ENCODE data around the gene OR52D1.

OR52D1 gene

GRCh38 chr11:5514841-5515240, 26.4 kb downstream of the OR52D1 start:
- no peak for DNase-seq (ENCODE audit: low read depth)

- DNase-seq (ENCODE audit: low read depth), result no peak
Measured at GRCh38 chr11:5516599-5516998, 28.1 kb downstream of the OR52D1 start, which contains the start of gene UBQLNL. Gene UBQLNL, minus strand, starts transcription at chr11:5516699. Its CDS starts 258 bp downstream, at chr11:5516441.

GRCh38 chr11:5521540-5521939, 33.1 kb downstream of the OR52D1 start:
- DNase-seq (ENCODE audit: low read depth), result no peak

DNA sequence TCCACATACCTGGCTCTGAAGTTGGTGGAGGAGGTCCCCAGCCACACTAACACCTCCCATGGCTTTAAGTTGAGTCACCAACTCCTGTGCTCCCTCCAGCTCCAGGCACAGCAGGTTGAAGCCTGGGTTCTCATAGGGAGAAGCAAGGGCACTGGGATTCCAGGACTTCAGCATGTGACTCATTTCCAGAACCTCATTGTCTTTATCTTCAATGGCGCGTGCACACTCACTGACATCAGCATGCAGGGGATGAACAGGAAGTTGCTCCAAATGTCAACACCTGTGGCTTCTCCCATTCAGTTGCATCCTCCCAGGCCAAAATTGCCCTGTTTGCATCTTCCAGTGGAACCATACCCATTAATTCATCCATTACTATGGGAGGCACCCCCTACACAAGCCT, 33.8 kb downstream of the OR52D1 start:
- DNase-seq (ENCODE audit: low read depth), result no peak

DNA sequence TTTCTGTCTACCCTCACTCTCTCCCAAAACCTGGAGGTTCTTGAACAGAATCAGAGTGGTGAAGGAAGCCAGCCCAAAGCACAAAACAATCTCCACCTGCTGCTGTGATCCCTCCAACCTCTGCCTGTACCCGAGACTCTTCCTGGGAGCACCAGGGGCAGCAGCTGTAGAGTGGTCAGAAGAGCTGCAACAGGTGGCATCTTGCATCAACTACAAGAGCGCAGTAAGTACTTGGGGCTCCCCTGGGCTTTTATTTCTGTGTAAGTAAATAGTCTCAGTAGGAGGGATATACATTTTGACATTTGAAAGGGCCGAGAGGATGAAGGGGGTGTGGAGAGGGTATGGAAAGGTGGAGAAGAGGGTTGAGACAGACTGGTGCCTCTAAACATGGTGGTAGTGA, 36.3 kb downstream of the OR52D1 start:
- DNase-seq (ENCODE audit: low read depth), result no peak

DNA sequence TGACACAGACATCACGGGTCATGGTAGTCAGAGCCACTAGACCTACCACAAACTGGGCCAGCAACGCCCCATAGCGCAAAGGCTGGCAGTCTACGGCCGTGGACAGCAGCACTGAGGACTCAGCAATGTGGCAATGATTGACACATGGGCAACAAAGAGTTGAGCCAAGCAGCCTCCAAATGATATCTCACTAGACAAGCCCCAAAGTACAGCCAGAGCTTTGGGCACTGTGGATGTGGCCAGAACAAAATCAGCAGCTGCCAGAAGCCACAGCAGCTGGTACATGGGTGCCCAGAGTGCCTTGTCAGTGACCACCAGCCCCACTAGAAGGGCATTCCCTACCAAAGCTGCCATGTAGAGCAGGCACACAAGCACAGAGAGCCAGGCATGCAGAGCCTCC, 39.2 kb downstream of the OR52D1 start:
- no peak for DNase-seq (ENCODE audit: low read depth)

DNA sequence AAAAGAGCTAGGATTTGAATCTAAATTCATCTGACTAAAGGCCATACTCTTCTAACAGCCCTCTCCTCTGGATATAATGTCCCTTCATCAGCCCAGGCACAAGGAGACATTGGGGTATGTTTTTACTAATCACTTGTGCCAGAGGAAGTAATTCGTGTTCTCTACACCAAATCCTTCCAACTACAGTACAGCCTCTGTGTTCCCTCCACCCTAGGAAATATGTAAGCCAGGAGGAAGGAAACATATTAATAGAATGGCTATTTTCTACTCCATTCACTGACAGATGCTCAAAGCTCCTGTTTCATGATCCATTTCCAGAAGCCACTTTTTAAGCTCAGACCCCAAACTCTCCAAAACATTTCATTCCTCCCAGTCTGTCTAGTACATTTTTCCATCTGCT, 40.0 kb downstream of the OR52D1 start:
- no peak for DNase-seq (ENCODE audit: low read depth)

- DNase-seq (ENCODE audit: low read depth), result no peak
Measured at GRCh38 chr11:5531053-5531831, 42.8 kb downstream of the OR52D1 start.

- DNase-seq (ENCODE audit: low read depth), result no peak
Measured at GRCh38 chr11:5534046-5534445, 45.6 kb downstream of the OR52D1 start.

DNA sequence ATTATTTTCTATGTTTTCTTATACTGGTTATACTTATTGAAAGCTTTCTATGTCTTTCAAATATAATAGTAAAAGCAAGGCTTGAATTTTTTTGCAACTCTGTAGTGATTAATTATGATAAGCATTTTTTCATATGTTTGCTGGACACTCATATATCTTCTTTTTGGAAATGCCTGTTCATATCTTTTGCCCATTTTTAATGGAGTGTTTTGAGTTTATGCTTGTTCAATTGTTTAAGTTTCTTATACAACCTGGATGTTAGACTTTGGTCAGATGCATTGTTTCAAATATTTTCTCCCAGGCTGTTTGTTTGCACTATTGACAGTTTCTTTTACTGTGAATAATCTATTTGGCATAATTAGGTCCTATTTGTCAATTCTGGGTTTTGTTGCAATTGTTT, 48.0 kb downstream of the OR52D1 start:
- no peak for DNase-seq (ENCODE audit: low read depth)
